Small intestine (tissue), 7 donors: ENCODE results near the gene ZBTB16. TPM values are rescaled to one million over a fixed set of nuclear protein-coding genes. Genes with fewer than 3 reads are reported as not detected.

Experiments
- DNase-seq, 2 donors: peaks; one replicate each; pipeline versions ENCODE4 v3.0.0 to v3.0.0-alpha.2; 2013
- FAIRE-seq: peaks from 2 replicates; lab custom pipeline; 2012; peaks lifted over from hg19 to GRCh38; lab: Jason Lieb, UNC
- H3K27ac ChIP-seq, 3 donors: one replicate each; pipeline ENCODE4 v1.5.1; 2013; ENCODE audit warnings: low read length in 2 of 3, mild to moderate bottlenecking in 2 of 3, control low read depth in 1 of 3, inconsistent platforms in 1 of 3, low read depth in 1 of 3, moderate library complexity in 1 of 3
- H3K27me3 ChIP-seq, 3 donors: one replicate each; pipeline ENCODE4 v1.6.1; 2013; ENCODE audit warnings: low read length in 3 of 3, inconsistent platforms in 1 of 3; ENCODE audit not compliant: control insufficient read depth in 3 of 3, insufficient read depth in 3 of 3
- H3K36me3 ChIP-seq, 3 donors: one replicate each; pipeline ENCODE4 v1.6.1; 2013; ENCODE audit warnings: low read length in 3 of 3, inconsistent platforms in 1 of 3, low read depth in 1 of 3, mild to moderate bottlenecking in 1 of 3, moderate library complexity in 1 of 3; ENCODE audit not compliant: control insufficient read depth in 3 of 3, insufficient read depth in 2 of 3
- H3K4me1 ChIP-seq, 3 donors: one replicate each; pipeline ENCODE4 v1.6.1; 2013; ENCODE audit warnings: low read length in 2 of 3, inconsistent platforms in 1 of 3, low read depth in 1 of 3, mild to moderate bottlenecking in 1 of 3, moderate library complexity in 1 of 3; ENCODE audit not compliant: control insufficient read depth in 3 of 3, insufficient read depth in 2 of 3
- H3K4me3 ChIP-seq, 3 donors: one replicate each; pipeline ENCODE4 v1.5.1; 2013; ENCODE audit warnings: low read length in 3 of 3, control low read depth in 1 of 3, inconsistent platforms in 1 of 3, low read depth in 1 of 3, mild to moderate bottlenecking in 1 of 3, moderate library complexity in 1 of 3
- H3K9me3 ChIP-seq, 2 donors: one replicate each; pipeline ENCODE4 v1.6.1; 2013; ENCODE audit warnings: low read depth in 1 of 2, low read length in 1 of 2; ENCODE audit not compliant: control insufficient read depth in 2 of 2, insufficient read depth in 1 of 2
- WGBS, 3 donors: extraction: QIAGEN DNeasy Blood & Tissue Kit; methylation state at CpG; one replicate each; pipeline ENCODE4 v1.1.7; 2013; 5-methylcytosine and 5-hydroxymethylcytosine counted together
- polyA plus RNA-seq, 4 donors: library from polyadenylated mRNA; stranded (reverse) in 3 of 4; unstranded in 1 of 4; fragments of 200-250 nt in 3 of 4; fragments of 120-200 nt in 1 of 4; gene quantifications; one replicate each; pipeline versions ENCODE4 v1.2.1 to v1.2.3, GENCODE V29; 2013
- donor health status: healthy with polysubstance abuse.
- donor health status: control.
- donor health status: control.
- donor health status: Bipolar disorder and iron deficiency.
- donor health status: healthy.

ZBTB16 gene
- polyA plus RNA-seq, 4 donors, result 1.5 to 32.4 (median 17.4) TPM

DNA sequence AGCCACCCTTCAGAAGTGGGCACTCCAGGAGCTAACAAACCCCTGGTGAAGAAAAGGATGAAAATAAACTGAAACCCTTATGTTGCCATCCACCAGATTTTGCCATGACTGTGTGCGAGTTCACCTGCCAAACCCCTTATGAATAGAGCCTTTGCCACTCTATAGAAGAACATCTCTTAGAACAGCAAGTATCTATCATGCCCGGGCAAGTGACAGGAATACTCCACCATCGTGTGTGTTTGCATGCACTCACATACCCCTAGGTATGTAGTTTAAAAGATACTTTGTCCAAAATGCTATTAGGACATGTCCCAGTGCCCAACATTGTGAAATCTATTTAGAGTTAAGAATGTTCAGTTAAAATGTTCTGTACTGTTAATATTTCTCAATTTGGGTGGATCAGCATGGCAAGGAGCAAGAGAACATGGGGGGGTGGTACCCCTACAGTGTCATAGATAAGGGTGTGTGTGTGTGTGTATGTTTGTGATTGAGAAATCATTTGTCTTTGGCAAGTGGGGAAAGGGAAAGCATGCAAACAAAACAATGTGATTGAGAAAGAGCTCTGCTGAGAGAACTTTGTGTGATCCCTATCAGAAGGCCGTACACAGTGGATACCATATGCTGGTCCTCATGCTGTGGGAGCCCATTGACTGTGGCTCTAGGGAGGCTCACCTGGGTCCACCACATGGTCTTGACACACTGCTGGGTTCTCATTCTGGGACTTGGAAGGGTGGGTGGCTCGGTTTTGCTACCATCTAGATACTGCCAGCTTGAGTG lies 94.9 kb downstream of the ZBTB16 start:
- Histone ChIP-seq H3K27ac (peak overlapping the region in 2 of 3 donors; percentile 34 to 64), H3K4me1 (peaks cover 10 to 36% (median 27%) of the 10 kb centered on the region in 3 donors), H3K36me3 (peaks cover 0 to 3% (median 0%) of the 10 kb centered on the region in 3 donors), H3K4me3 (no peak overlapping the region), H3K27me3 (no peaks in the 10 kb centered on the region), H3K9me3 (no peaks in the 10 kb centered on the region)
- WGBS, 3 donors, result 77 to 80% (median 78%) methylated on average over 5 of the region's 5 CpGs
- FAIRE-seq (no peak), DNase-seq (no peak)

- H3K36me3 ChIP-seq, result peaks cover 0 to 3% (median 0%) of the 10 kb centered on the region in 3 donors
- FAIRE-seq, result no peak
- no peak overlapping the region for H3K4me3 ChIP-seq
- peaks cover 10 to 36% (median 29%) of the 10 kb centered on the region in 3 donors for H3K4me1 ChIP-seq
- 92 to 94% (median 93%) methylated on average over 15 of the region's 15 CpGs for WGBS, 3 donors
- H3K27me3 ChIP-seq, result no peaks in the 10 kb centered on the region
- no peaks in the 10 kb centered on the region for H3K9me3 ChIP-seq
- DNase-seq, result no peak
- H3K27ac ChIP-seq, result peak overlapping the region in 1 of 3 donors; percentile 64
These were observed 95.6 kb downstream of the ZBTB16 start for GRCh38 chr11:114155116-114155515.

GRCh38 chr11:114156131-114156581 lies 96.6 kb downstream of the ZBTB16 start:
- H3K27me3 ChIP-seq, result no peaks in the 10 kb centered on the region
- no peaks in the 10 kb centered on the region for H3K9me3 ChIP-seq
- FAIRE-seq (no peak), DNase-seq (no peak)
- H3K36me3 ChIP-seq, result peaks cover 0 to 3% (median 0%) of the 10 kb centered on the region in 3 donors
- H3K4me3 ChIP-seq, result no peak overlapping the region
- H3K4me1 ChIP-seq, result peaks cover 16 to 38% (median 27%) of the 10 kb centered on the region in 3 donors
- WGBS, 3 donors, result 94 to 96% (median 94%) methylated on average over 13 of the region's 13 CpGs
- peak overlapping the region in 1 of 3 donors; percentile 64 for H3K27ac ChIP-seq

DNA sequence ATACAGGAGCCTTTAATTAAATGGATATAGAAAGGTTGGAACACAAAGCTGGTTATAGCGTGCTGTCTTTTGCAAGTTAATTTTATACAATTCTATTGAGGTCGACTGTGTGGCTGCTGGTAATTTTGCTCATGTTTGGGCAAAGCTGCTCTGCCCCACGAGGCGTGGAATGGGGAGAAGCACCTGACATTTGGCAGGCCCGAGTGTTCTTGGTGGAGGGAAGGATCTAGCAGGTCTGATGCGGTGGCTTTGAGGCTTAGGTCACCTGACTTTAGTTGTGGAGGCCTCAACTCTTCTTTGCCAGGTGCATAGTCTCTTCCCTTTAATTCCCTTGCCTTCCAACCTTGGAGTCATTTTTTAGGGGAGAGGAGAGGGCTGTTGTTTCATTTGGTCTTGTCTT lies 97.3 kb downstream of the ZBTB16 start:
- Histone ChIP-seq H3K27ac (no peak overlapping the region), H3K4me1 (peaks cover 20 to 41% (median 33%) of the 10 kb centered on the region in 3 donors)

DNA sequence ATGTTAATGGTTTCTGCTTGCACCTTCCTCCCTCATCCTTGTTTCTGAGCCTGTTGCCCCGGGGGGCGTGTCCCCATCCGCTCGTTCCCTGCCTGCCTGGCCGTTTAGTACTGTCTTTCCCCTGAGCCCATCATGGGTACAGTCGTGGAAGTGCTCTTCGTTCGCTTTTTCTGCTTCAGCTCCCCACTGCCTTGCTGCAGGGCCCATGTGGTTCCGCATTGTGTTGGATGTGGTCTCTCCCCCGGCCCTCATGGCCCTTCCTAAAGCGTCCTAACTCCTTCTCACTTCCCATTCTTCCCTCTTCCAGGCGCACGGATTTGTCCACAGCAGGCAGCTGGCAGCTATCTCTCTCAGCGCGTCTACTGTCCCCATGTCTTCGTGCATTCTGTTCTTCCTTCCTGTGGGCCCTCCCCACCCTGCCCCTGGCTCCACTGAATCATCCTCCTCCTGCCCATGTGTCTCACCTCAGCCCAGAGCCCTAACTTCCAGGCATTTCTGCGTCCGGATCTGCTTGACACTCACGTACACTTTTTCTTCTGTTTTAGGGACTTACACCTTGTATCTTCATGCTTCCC lies 98.1 kb downstream of the ZBTB16 start:
- no peak for FAIRE-seq

More for the DNA sequence above, 97.3 kb downstream of the ZBTB16 start:
- Histone ChIP-seq H3K4me3 (no peak overlapping the region), H3K9me3 (no peaks in the 10 kb centered on the region), H3K36me3 (peaks cover 0 to 3% (median 0%) of the 10 kb centered on the region in 3 donors), H3K27me3 (no peaks in the 10 kb centered on the region)
- DNase-seq (no peak), FAIRE-seq (no peak)
- 84 to 91% (median 85%) methylated on average over 6 of the region's 6 CpGs for WGBS, 3 donors

DNA sequence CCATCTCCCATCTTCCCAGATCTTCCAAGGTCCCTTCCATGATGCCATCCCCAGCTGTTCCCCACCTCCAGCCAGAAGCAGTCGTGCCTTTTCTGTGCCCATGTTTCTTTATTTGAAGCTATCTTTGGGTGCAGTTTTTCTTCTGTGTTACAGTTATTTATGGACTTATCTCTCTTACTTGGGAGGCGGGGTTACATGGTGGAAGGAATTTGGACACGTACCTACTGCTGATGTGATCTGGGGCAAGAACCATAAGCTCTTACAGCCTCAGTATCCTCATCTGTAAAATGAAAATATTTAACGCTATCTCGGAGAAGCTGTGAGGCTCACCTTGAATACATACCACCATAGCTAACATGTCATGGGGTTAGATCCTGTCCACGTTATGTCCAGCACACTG lies 98.9 kb downstream of the ZBTB16 start:
- peaks cover 27 to 46% (median 40%) of the 10 kb centered on the region in 3 donors for H3K4me1 ChIP-seq
- FAIRE-seq (no peak), DNase-seq (no peak)
- no peaks in the 10 kb centered on the region for H3K27me3 ChIP-seq
- H3K9me3 ChIP-seq, result no peaks in the 10 kb centered on the region
- peak overlapping the region in 1 of 3 donors; percentile 97 for H3K27ac ChIP-seq
- no peak overlapping the region for H3K4me3 ChIP-seq
- 71 to 80% (median 76%) methylated on average over 6 of the region's 6 CpGs for WGBS, 3 donors
- peaks cover 0 to 3% (median 0%) of the 10 kb centered on the region in 3 donors for H3K36me3 ChIP-seq

More for the DNA sequence above, 98.1 kb downstream of the ZBTB16 start:
- no peaks in the 10 kb centered on the region for H3K9me3 ChIP-seq
- peaks cover 26 to 48% (median 41%) of the 10 kb centered on the region in 3 donors for H3K4me1 ChIP-seq
- H3K4me3 ChIP-seq, result no peak overlapping the region
- 88 to 92% (median 92%) methylated on average over 19 of the region's 19 CpGs for WGBS, 3 donors
- no peak for DNase-seq
- H3K27ac ChIP-seq, result peak overlapping the region in 1 of 3 donors; percentile 23
- H3K27me3 ChIP-seq, result no peaks in the 10 kb centered on the region
- H3K36me3 ChIP-seq, result peaks cover 0 to 3% (median 0%) of the 10 kb centered on the region in 3 donors

DNA sequence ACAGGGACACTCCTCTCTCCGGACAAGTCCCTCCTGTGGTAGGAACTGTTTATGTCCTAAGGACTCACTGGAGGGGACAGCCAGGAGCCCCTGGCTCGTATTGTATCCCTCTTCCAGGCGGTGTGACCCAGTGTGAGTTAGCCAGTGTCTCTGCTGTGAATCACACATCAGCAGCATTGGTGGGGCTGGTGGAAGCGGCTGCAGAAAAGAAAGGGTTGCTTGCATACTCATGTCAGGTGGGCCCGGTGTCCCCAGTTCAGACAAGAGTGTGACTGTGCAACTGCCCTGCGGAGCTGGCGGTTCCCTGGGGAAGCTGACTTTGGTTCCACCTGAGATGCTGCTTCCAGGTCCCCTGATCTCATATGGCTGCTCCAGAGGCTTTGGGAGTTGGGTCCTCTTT lies 99.4 kb downstream of the ZBTB16 start:
- FAIRE-seq, result no peak
- peak overlapping the region in 2 of 3 donors; percentile 57 to 97 for H3K27ac ChIP-seq
- no peak for DNase-seq
- peaks cover 30 to 46% (median 42%) of the 10 kb centered on the region in 3 donors for H3K4me1 ChIP-seq
- peaks cover 0 to 3% (median 0%) of the 10 kb centered on the region in 3 donors for H3K36me3 ChIP-seq
- H3K27me3 ChIP-seq, result no peaks in the 10 kb centered on the region
- WGBS, 3 donors, result 92 to 95% (median 94%) methylated on average over 7 of the region's 7 CpGs
- no peak overlapping the region for H3K4me3 ChIP-seq
- H3K9me3 ChIP-seq, result no peaks in the 10 kb centered on the region

DNA sequence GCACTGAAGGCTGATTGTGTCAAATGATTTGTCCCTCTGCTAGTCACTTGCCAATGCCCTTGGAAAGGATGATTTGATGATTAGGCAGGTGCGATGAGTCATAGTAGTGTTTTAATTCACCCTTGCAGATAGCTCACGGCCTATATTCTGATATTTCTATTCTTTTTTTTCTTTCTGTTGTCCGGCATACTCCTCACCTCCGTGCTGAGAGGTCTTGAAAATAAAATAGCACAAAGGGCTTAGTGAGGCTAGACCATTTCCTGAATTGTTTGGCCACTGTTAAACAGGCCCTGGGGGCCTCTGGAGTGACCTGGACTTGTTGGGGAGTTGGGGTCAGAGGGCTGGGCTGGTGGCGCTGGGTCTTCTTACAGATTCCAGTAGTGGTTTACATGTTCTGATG lies 99.8 kb downstream of the ZBTB16 start:
- Histone ChIP-seq H3K4me3 (no peak overlapping the region), H3K9me3 (no peaks in the 10 kb centered on the region), H3K4me1 (peaks cover 30 to 45% (median 44%) of the 10 kb centered on the region in 3 donors), H3K36me3 (peaks cover 0 to 3% (median 0%) of the 10 kb centered on the region in 3 donors), H3K27ac (peak overlapping the region; percentile 29 to 97 (median 71)), H3K27me3 (no peaks in the 10 kb centered on the region)
- DNase-seq, result peak in 1 of 2 donors; percentile 82
- WGBS, 3 donors, result 16 to 43% (median 26%) methylated on average over 5 of the region's 5 CpGs
- no peak for FAIRE-seq
